Hematopoietic multipotent progenitor cell (in vitro differentiated cells): ENCODE results near the gene WNK1. TPM values are rescaled to one million over a fixed set of nuclear protein-coding genes. Genes with fewer than 3 reads are reported as not detected.
"Not testable (repeated sequence)": the region's sequence is repeated elsewhere in the genome, so short reads cannot be mapped to it uniquely, and the experiment has no call there.

Experiments
- DNase-seq, 3 donors: peaks; one replicate each; pipeline ENCODE4 v3.0.0-alpha.2; 2011 to 2015; ENCODE audit warnings: low read depth in 2 of 3, low spot score in 2 of 3
- total RNA-seq: library from RNA; depleted of rRNA; stranded (reverse); fragments of >200 nt; gene quantifications from one replicate; pipeline ENCODE4 v1.2.3, GENCODE V29; 2012

The WNK1 gene
- total RNA-seq, result 134 TPM

DNA sequence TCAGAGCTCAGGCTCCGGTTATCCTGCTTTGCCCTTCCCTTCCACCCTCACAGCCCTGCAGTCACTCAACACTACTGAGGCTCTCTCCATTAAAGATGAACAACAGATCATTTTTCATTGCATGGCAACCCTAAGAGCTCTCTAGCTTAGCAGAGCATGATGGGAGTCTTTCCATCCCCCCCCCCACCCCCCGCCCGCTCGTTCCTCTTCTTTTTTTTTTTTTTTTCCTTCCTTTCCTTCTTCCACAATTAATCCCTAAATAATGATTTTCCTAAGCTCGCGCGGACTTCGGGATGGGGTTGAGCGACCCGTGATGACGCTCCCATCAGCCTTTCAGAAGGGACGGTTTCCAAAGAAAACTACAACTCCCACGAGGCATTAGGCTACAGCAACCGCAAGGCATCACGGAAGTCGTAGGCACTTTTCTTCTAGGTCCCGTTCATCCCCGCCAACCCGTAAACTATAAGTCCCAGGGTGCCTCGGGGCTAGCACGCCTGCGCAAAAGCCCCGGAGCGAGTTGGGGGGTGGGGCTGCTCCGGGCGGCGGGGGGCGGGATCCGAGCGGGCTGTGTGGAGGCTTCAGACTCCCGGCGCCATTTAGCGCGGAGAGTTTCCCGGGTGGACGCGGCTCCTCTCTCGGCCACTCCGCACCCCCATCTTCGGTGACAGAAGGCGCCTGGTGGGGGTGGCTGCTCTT lies at the start of gene WNK1:
Gene WNK1, plus strand, starts transcription at position 581 of the 696 bp plus-strand sequence. CDS start 987 bp downstream, outside the sequence.
- peak; percentile 93 to 99 (median 96) for DNase-seq

DNA sequence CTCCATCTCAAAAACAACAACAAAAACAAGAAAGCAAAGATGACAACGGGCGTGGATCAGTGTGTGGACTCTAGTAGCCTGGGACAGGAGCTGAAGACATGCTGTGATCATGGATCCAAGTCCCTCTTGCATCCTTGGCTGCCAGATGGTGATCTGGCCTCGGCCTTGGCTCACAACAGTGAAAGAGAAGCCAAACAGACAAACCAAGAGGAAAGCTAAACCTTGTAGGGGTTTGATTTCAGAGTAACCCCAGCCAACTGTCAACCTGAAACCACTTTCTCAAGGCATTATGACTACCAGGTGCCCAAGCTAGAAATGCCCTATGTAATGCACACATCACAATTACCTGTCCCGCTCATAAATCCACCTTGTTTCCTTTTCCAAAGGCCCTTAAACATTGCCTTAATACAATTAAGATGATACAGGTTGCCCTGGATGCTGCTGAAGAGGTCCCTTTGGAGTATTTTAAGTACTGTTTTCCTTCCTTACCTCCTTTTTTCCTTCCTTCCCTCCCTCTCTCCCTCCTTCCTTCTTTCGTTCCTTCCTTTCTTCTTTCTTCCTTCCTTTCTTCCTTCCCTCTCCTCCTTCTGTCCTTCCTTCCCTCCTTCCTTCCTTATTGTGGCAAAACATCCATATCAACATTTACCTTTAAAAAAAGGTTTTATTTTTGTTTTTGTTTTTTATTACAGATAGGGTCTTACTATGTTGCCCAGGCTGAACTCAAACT lies 47.7 kb upstream of the WNK1 start:
- DNase-seq, result no peak

DNA sequence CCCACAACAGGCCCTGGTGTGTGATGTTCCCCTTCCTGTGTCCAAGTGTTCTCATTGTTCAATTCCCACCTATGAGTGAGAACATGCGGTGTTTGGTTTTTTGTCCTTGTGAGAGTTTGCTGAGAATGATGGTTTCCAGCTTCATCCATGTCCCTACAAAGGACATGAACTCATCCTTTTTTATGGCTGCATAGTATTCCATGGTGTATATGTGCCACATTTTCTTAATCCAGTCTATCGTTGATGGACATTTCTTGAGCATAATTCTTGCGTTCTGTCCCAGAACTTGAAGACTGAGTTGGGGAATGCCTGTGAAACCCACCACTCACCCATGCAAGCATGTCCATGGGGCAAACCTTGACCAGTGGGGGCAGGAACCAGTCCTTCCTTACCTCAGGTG lies 44.3 kb upstream of the WNK1 start:
- not testable (repeated sequence) for DNase-seq

DNA sequence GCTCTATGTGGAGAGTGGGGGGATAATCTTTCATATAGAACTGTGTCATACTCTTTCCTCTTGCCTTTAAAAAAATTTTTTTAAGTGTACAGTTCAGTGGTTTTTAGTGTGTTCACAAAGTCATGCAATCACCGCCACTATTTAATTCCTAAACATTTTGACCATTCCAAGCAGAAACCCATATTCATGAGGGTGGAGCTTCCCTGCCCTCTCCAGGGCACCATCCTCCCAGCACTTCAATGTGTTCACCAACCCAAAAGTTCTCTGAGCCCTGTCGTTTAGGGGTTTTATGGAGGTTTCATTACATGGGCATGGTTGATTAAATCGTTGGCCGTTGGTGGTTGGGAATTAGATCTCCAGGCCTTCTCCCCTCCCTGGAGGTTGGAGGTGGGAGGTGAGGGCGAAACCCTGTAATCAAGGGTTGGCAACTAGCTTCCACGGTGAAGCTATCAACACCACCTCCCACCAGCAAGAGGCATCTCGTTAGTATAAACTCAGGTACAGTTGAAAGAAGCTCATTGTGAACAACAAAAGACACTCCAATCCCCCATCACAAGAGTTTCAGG lies 42.8 kb upstream of the WNK1 start:
- DNase-seq, result no peak

DNA sequence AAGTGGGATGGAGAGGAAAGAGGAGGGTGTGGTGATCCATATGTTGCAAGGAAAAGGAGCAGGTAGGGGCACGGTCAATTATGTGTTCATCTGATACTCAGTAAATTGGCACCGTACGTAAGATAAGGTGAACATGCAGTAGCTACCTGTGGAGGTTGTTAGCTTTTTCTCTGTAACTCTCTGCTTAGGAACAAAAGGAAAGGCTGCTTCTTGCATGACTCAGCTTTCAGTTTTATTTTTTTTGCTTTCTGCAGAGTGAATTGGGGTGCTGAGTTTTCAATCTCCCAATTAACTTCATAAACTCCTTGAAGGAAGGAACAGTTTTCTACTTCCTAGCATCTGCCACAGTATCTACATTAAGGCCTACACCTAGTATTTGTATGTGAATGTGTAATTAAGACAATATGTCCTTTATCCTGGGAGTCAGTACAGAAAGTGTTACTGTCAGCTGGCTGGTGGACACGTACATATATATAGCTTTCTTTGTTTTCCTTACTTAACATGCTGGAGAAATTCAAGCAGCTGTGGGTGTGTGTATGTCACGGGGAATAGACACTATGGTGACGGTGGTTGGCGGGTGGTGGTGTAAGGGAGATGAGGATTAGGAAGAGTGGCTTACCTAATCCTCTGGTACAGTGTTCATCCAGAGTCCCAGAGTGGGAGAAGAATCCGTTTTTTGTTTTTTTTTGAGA lies 40.1 kb upstream of the WNK1 start:
- DNase-seq, result peak in 1 of 3 donors; percentile 34

DNA sequence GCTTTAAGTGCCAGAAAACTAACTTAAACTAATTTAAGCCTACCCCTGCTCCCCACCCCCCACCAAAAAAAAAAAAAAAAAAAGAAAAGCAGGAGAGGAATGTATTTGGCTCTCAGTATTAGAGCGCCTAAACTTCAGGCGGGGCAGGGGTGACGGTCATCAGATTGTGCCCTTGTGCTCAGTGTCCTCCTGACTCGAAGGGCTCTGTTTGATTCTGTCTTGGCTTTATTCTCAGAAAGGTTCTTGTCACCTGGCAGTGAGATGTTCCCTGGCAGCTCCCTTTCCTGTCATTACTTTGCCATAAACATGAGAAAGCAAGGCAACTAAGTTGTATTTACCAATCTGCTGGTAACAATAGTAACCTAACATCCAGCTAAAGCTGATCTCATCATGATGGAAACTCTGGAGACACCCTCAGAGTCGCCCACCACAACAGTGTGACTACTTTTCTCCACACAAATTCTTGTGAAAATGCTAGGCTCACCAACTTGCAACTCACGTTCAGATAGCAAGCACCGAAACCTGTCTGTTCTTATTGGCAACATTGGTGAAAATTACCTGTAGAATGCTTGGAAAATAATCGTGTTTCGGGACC lies 39.0 kb upstream of the WNK1 start:
- DNase-seq, result peak in 1 of 3 donors; percentile 40

DNA sequence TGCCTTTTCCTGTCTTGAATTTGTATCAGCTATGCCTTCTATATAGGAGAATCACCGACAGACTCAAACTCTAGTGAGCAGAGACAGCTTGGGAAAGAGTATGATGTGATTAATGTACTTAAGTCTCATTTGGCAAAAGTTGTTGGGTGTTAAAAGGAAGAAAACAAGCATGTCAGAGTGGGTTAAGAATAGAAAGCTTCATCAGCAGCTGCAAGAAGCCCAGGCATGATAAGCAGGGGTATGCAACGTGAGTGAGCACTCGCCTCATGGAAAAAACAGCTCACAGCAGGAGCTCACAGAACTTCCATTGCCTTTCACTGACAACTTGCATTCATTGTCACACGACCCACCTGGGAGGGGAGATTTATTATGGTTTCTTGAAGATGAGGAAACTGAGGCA lies 35.9 kb upstream of the WNK1 start:
- peak in 2 of 3 donors; percentile 29 to 71 for DNase-seq

DNA sequence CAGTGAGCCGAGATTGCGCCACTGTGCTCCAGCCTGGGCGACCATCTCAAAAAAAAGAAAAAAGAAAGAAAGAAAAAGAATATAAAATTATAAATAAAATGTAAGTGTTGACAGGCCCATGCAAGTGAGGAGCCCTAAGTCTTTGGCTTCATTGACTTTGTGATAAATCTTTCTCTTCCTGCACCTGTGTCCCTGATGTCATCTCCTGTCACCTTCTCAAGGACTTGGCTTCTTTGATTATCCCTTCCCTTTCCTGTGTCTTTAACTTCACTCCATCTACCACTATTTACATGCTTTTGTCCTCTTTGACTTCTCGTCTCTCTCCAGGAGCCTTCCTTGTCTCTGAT lies 33.6 kb upstream of the WNK1 start:
- no peak for DNase-seq

DNA sequence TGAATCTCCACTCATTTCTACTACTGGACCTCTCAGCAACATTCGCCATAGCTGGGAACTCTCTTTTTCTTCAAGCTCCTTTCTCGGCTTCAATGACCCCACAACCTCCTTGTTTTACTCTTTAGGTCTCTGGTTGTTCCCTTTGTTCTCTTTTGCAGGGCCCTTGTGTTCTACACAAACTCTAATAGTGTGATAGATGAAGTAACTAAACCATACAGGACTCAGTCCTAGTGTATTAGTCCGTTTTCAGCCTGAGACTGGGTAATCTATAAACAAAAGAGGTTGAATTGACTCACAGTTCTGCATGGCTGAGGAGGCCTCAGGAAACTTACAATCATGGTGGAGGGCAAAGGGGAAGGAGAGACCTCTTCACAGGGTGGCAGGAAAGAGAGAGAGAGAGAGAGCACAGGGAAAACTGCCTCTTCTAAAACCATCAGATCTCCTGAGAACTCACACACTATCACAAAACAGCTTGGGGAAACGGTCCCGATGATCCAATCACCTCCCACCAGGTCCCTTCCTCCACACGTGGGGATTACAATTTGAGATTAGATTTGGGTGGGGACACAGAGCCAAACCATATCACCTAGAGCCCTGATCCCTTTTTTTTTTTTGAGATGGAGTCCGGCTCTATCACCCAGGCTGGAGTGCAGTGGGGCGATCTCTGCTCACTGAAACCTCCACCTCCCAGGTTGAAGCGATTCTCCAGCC lies 32.0 kb upstream of the WNK1 start:
- DNase-seq, result no peak

DNA sequence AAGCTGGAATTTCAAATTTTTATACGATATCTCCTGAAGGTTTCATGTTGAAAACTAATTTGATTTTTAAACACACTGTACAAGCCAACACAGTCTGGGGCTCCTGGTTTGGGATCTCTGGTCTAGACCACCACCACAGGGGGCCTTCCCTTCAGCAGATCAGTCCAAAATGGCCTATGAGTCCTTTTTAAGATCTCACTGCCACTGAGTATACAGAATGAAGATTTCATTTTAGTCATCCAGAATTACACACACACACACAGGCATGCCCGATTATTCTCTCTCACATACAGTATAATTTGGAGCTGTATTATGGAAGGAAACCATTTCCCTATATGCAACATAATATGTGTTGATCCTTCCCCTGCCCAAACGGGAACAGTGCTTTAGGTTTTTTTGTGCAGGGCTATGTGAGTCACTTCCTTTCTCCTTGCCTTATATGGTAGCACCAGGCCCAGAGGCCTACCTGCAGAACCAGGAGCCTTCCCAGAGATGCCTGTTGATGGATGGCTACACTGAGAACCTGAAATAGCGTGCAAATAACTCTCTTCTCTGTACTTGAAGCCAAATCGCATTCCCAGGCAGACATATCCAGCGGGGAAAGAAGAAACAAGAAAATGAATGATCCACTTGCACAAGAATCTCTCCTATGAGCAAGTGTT lies 28.1 kb upstream of the WNK1 start:
- peak in 2 of 3 donors; percentile 42 to 53 for DNase-seq

DNA sequence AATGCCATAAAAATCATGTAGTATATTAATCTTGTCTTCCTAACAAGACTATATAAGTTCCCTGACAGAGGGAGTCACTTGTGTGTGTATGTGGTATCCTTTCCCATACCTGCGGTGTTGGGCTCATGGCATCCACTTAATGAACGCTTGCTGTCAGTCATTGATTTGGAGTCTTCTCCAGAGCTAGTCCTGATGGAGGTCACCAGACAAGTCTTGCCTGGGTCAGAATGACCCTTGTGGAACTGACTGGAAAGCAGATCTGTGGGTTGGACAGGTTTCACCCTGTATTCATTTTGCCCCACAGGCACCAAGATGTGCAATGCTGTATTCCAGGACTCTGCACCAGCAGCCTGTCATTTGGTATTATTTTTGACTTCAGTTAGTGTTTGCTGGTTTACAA lies 27.3 kb upstream of the WNK1 start:
- DNase-seq, result no peak

DNA sequence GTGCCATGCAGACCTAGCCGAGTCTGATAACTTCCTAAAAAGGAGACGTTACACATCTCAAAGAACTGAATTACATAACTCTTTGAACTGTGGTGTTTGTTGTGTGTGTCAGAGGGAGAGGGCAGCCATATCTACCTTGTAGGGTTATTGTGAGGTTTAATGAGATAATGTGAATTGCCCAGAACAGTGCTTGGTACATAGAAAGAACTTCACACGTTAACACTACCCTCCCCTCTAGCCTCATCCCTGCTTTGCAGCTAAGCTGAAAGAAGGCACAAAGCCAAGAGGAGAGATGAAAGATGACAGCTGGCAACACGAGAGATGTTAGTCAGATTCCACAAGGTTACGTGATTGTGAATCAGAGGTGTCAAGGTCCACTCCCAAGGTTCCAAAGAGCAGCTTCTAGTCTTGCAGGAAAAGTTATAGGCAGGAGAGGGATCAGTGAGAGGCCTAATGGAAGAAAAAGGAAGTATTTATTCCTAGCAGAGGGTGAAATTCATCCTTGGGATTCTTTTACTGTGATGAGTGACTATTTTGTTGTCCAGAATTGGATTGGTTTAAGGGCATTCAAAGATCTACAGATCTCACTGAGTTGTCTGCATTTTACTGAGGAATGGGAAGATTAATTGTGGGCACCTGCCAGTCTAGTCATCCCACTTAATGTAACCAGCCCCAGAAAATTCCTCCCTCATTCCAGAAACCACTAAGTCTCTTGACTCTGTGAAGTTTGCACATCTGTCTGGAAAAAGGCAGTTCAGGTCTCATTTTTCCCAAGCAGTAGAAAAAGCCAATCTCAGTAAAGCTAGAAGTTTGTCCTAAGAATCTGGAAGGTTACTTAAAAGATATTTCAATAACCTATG lies 25.9 kb upstream of the WNK1 start:
- no peak for DNase-seq

DNA sequence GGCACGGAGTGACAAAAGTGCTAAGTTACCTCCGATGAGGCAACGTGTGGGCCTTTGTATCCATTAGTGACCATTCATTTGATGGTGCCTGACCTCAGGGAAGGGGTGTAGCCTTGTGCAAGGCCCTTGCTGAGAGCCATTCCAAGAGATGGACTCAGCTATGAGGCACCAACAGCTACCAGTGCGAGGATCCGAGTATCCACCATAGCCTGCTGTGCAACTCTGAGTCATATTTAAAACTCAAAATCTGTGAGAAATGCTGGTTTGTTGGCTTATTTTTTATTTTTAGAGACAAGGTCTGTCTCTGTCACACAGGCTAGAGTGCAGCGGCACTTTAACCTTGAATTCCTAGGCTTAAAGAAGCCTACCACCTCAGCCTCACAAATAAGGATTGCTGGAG lies 25.1 kb upstream of the WNK1 start:
- no peak for DNase-seq

DNA sequence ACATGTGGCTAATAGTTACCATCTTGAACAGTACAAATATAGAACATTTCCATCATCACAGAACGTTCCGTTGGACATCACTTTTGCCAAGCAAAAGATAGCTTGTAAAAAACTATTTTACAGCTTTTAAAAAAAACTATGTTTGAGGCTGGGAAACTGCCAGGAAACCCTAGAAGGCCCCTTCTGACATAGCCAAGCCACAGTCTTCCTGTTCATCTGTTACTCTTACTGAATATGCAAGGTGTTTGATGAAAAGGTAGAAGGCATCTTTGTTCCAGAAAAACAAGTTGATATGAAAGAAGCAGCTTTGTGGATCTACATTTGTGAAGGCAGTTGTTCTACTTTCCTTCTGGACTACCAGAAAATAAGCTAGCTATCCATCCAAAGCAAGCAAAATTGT lies 23.6 kb upstream of the WNK1 start:
- DNase-seq, result peak in 2 of 3 donors; percentile 46 to 92

DNA sequence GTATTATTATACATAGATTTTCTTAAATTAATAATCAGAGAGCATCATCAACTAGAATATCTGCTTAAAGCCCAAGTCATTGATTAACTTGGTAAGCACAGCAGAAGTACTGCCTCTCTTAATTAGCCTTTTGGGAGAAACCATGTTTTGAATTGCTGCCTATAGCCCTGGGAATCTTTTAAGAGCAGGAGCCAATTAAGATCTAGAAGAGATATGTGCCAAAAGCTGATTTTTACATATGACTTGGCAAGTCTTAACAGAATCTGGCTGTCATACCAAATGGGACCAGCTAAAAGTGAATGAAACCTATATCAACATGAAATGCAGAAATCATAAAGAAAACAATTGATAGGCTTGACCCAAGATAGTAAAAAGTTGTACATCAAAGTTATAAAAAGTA lies 23.2 kb upstream of the WNK1 start:
- peak in 1 of 3 donors; percentile 22 for DNase-seq

DNA sequence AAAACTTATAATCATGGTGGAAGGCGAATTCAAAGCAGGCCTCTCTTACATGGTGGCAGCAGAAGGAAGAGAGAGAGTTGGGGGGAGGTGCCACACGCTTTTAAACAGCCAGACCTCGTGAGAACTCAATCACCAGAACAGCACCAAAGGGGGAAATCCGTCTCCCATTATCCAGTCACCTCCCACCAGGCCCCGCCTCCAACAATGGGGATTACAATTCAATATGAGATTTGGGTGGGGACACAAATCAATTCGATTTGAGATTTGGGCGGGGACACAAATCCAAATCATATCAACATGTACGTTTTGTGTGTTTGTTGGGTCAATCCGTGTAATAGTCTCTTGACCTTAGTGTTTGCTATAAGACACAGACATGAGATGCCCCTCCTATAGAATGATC lies 21.8 kb upstream of the WNK1 start:
- no peak for DNase-seq

DNA sequence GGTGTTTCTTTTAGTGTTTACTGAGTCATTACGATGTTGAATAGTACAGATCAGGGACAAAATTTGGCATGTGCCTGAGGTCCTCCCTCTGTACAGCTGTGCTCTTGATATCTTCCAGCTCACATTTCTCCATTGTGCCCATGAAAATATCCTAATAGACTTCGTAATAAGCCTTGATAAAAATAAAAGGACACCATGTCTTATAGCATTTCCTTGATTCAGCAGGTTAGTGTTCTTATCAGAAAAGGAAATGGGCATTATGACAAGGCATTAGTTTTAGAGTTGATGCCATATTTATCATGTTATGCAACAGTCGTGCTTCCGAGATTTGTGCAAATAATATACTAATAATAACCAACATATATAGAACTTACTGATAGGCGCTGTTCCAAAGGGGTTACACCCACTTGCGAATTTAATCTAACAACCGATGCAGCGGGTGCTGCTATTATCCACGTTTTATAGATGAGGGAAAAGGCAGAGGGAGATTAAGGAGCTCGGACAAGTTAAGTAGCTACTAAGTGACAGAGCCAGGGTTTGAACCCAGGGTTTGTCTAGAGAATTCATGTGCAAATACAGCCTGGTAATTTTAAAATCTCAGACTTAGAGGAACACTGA lies 15.1 kb upstream of the WNK1 start:
- DNase-seq, result no peak

DNA sequence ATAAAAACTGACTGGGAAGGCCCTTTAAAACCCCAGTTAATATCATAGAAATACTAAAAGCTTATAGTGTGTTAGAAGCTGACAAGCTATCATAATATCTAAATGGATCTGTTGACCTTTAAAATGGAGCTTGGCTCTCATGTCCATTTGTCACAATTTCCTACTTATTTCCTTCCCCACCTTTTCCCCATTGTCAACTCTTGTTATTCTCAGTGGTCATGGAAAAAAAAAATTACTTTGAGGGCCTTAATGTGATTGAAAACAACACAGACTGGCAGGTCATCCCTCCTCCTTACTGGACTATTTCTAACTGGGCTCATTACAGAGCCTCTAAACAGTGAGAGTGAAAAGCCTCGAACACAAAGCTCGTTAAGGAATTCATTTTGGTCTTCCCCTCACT lies 13.7 kb upstream of the WNK1 start:
- no peak for DNase-seq

DNA sequence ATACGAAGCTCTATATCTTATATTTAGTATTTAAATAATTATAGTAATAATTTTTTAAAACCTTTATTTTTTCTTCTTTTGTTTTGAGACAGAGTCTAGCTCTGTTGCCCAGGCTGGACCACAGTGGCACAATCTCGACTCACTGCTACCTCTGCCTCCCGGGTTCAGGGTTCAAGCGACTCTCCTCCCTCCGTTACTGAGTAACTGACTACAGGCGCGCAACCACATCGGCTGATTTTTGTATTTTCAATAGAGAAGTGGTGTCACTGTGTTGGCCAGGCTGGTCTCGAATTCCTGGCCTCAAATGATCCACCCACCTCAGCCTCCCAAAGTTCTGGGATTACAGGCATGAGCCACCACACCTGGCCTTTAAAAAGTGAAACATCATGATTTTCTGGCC lies 13.0 kb upstream of the WNK1 start:
- no peak for DNase-seq
